Measurements from ENCODE around the gene ALG2. TPM values are rescaled to one million over a fixed set of nuclear protein-coding genes. Genes with fewer than 3 reads are reported as not detected.

Gene ALG2
- total and polyA plus RNA-seq, 2 of the 4 experiments (the other 2 are of a cell fraction): 36.4 to 38.4 TPM

DNA sequence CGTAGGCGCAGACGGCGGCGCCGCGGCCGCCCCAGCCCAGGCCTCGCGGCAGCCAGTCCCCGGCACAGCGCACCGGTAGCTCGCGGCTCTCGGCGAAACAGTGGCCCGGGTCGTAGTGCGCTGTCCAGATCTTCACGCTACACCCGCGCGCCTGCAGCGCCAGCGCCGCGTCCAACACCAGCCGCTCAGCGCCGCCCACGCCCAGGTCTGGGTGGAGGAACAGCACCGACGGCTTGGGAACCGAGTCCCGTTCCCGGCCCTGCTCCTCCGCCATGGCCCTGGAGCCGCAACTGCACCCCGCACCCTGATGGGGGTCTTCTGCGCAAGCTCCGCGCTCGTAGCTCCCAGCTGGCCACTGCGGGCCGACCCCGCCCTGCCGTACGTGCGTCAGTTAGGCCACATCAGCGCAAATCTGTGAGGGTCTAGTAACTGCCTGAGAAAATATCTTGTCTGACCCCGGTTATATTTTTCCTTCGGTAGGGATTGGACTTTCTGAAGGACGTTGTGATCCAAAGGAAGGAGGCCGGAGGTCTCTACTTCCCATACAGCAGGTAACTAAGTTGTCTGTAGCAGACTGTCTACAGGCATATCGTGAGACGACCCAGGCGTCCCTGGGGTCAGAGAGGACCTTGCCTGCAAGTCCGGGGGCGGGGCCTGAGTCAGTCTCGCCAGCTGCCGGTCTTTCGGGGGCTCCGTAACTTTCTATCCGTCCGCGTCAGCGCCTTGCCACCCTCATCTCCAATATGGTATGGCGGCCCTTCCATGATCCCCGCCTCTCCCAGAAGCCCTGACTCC, at the start of gene ALG2, which contains the start of gene SEC61B (continued):
- no peak for TF ChIP-seq SMC3 (IDR thresholded peaks at IDR 0.05; ENCODE audit: low read depth, low read length)

GRCh38 chr9:99270491-99270890, 48.7 kb upstream of the ALG2 start:
- Histone ChIP-seq H4K91ac (ENCODE audit: insufficient read depth, low read depth, low read length) (no peak overlapping the region), H2BK20ac (ENCODE audit: low read depth, low read length) (no peak overlapping the region), H3K27me3 (ENCODE audit: control insufficient read depth, insufficient read depth, low read length) (no peaks in the 10 kb centered on the region), H2AFZ (replicated peaks; ENCODE audit: low read length, poor library complexity) (no peak overlapping the region), H2BK15ac (ENCODE audit: low read depth, low read length) (no peak overlapping the region), H3K9me3 (ENCODE audit: control insufficient read depth, insufficient read depth, low read length) (no peaks in the 10 kb centered on the region), H3K4me3 (ENCODE audit: insufficient read depth, low read depth, low read length) (no peak overlapping the region), H3K9ac (ENCODE audit: low read depth, low read length) (no peak overlapping the region), H3K56ac (ENCODE audit: extremely low read depth, insufficient read depth, low read length) (no peak overlapping the region), H2BK5ac (ENCODE audit: low read depth, low read length, poor library complexity, severe bottlenecking) (no peak overlapping the region), H3K4me2 (ENCODE audit: low read depth, low read length) (no peak overlapping the region), H2AK9ac (replicated peaks; ENCODE audit: low read depth, low read length, poor library complexity) (no peak overlapping the region), H3K23ac (ENCODE audit: low read depth, low read length) (no peak overlapping the region), H4K5ac (ENCODE audit: low read depth, low read length) (no peak overlapping the region), H3K4me1 (ENCODE audit: control insufficient read depth, insufficient read depth, low read length) (peaks cover 2% of the 10 kb centered on the region; the same call in 1 of the 2 replicates), H3K18ac (ENCODE audit: low read depth, low read length) (no peak overlapping the region), H3K14ac (replicated peaks; ENCODE audit: low read depth, low read length) (no peak overlapping the region), H2BK120ac (ENCODE audit: low read depth, low read length) (no peak overlapping the region), H4K8ac (ENCODE audit: low read depth in 2 of 2, low read length in 2 of 2) (no peak overlapping the region), H3K9me1 (ENCODE audit: insufficient read depth, low read length) (peaks cover 2% of the 10 kb centered on the region; the same call in 1 of the 2 replicates), H3K79me1 (ENCODE audit: low read depth in 1 of 2, low read length in 2 of 2) (no peaks in the 10 kb centered on the region), H2AK5ac (ENCODE audit: low read depth, low read length) (no peak overlapping the region), H3K27ac (ENCODE audit: insufficient read depth, low read length) (no peak overlapping the region), H3K4ac (ENCODE audit: low read depth, low read length) (no peak overlapping the region), H4K20me1 (ENCODE audit: insufficient read depth, low read length) (no peaks in the 10 kb centered on the region), H3K36me3 (ENCODE audit: control insufficient read depth, insufficient read depth, low read length) (no peaks in the 10 kb centered on the region)
- intact Hi-C loops (cut with micrococcal nuclease) (no loop called here), dilution Hi-C loops (cut with HindIII; ENCODE audit: low sequenced_read_pairs, unreplicated experiment) (no loop called here), in situ Hi-C loops (cut with MboI; ENCODE audit: low sequenced_read_pairs) (loop anchor here (25.0 kb wide), 3 partner anchors 542 to 942 kb away; partner anchors contain the start of gene NR4A3)
- DNase-seq: no peak
- POLR2A ChIA-PET (ENCODE audit: unreplicated experiment): no interaction called here
- 0% methylated on average over 1 of the region's 3 CpGs; no CpG with 5 or more reads in 1 of the 2 experiments for WGBS, 2 experiments (ENCODE audit: extremely low coverage in 2 of 2, insufficient read length in 1 of 2)
- no peak for ATAC-seq (ENCODE audit: low read depth)
- CTCF ChIA-PET: no interaction called here
- BruUV-seq (replicated peaks): no TSS peak
- no peak for TF ChIP-seq FOS (IDR thresholded peaks at IDR 0.05; ENCODE audit: low read depth, low read length)
- no peak for TF ChIP-seq RFX5 (IDR thresholded peaks at IDR 0.05; ENCODE audit: low read depth, low read length)
- no peak for TF ChIP-seq USF2 (IDR thresholded peaks at IDR 0.05; ENCODE audit: low read depth, low read length)
